Measurements from ENCODE around the gene IFNGR1.

GRCh38 chr6:137167702-137168377 is 51.3 kb downstream of the IFNGR1 start:
- TF ChIP-seq POLR2AphosphoS5 (IDR thresholded peaks at IDR 0.05; ENCODE audit: low read depth): no peak
- TF ChIP-seq JUNB (IDR thresholded peaks at IDR 0.05; ENCODE audit: unreplicated experiment): no peak
- no peak for TF ChIP-seq CREB1 (CRISPR knock-in tag; IDR thresholded peaks at IDR 0.05; ENCODE audit: low read depth)
- TF ChIP-seq CTCF (conservative IDR thresholded peaks at IDR 0.05; ENCODE audit: low read depth in 2 of 2): no peak
- no peak for TF ChIP-seq EZH2 (IDR thresholded peaks at IDR 0.05; ENCODE audit: low read depth, unreplicated experiment)
- TF ChIP-seq, protein P1, sequence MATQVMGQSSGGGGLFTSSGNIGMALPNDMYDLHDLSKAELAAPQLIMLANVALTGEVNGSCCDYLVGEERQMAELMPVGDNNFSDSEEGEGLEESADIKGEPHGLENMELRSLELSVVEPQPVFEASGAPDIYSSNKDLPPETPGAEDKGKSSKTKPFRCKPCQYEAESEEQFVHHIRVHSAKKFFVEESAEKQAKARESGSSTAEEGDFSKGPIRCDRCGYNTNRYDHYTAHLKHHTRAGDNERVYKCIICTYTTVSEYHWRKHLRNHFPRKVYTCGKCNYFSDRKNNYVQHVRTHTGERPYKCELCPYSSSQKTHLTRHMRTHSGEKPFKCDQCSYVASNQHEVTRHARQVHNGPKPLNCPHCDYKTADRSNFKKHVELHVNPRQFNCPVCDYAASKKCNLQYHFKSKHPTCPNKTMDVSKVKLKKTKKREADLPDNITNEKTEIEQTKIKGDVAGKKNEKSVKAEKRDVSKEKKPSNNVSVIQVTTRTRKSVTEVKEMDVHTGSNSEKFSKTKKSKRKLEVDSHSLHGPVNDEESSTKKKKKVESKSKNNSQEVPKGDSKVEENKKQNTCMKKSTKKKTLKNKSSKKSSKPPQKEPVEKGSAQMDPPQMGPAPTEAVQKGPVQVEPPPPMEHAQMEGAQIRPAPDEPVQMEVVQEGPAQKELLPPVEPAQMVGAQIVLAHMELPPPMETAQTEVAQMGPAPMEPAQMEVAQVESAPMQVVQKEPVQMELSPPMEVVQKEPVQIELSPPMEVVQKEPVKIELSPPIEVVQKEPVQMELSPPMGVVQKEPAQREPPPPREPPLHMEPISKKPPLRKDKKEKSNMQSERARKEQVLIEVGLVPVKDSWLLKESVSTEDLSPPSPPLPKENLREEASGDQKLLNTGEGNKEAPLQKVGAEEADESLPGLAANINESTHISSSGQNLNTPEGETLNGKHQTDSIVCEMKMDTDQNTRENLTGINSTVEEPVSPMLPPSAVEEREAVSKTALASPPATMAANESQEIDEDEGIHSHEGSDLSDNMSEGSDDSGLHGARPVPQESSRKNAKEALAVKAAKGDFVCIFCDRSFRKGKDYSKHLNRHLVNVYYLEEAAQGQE (IDR thresholded peaks at IDR 0.05; ENCODE audit: unreplicated experiment): no peak
- TF ChIP-seq ZNF114 (CRISPR knock-in tag; IDR thresholded peaks at IDR 0.05): no peak
- TF ChIP-seq EZH2phosphoT487 (IDR thresholded peaks at IDR 0.05; ENCODE audit: unreplicated experiment): no peak
- TF ChIP-seq, protein P2, sequence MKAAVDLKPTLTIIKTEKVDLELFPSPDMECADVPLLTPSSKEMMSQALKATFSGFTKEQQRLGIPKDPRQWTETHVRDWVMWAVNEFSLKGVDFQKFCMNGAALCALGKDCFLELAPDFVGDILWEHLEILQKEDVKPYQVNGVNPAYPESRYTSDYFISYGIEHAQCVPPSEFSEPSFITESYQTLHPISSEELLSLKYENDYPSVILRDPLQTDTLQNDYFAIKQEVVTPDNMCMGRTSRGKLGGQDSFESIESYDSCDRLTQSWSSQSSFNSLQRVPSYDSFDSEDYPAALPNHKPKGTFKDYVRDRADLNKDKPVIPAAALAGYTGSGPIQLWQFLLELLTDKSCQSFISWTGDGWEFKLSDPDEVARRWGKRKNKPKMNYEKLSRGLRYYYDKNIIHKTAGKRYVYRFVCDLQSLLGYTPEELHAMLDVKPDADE (IDR thresholded peaks at IDR 0.05): no peak
- TF ChIP-seq ZNF331 (CRISPR knock-in tag; IDR thresholded peaks at IDR 0.05; ENCODE audit: low read depth): no peak
- no peak for TF ChIP-seq STAT1 (IDR thresholded peaks at IDR 0.05; ENCODE audit: unreplicated experiment)
- TF ChIP-seq, protein P3, sequence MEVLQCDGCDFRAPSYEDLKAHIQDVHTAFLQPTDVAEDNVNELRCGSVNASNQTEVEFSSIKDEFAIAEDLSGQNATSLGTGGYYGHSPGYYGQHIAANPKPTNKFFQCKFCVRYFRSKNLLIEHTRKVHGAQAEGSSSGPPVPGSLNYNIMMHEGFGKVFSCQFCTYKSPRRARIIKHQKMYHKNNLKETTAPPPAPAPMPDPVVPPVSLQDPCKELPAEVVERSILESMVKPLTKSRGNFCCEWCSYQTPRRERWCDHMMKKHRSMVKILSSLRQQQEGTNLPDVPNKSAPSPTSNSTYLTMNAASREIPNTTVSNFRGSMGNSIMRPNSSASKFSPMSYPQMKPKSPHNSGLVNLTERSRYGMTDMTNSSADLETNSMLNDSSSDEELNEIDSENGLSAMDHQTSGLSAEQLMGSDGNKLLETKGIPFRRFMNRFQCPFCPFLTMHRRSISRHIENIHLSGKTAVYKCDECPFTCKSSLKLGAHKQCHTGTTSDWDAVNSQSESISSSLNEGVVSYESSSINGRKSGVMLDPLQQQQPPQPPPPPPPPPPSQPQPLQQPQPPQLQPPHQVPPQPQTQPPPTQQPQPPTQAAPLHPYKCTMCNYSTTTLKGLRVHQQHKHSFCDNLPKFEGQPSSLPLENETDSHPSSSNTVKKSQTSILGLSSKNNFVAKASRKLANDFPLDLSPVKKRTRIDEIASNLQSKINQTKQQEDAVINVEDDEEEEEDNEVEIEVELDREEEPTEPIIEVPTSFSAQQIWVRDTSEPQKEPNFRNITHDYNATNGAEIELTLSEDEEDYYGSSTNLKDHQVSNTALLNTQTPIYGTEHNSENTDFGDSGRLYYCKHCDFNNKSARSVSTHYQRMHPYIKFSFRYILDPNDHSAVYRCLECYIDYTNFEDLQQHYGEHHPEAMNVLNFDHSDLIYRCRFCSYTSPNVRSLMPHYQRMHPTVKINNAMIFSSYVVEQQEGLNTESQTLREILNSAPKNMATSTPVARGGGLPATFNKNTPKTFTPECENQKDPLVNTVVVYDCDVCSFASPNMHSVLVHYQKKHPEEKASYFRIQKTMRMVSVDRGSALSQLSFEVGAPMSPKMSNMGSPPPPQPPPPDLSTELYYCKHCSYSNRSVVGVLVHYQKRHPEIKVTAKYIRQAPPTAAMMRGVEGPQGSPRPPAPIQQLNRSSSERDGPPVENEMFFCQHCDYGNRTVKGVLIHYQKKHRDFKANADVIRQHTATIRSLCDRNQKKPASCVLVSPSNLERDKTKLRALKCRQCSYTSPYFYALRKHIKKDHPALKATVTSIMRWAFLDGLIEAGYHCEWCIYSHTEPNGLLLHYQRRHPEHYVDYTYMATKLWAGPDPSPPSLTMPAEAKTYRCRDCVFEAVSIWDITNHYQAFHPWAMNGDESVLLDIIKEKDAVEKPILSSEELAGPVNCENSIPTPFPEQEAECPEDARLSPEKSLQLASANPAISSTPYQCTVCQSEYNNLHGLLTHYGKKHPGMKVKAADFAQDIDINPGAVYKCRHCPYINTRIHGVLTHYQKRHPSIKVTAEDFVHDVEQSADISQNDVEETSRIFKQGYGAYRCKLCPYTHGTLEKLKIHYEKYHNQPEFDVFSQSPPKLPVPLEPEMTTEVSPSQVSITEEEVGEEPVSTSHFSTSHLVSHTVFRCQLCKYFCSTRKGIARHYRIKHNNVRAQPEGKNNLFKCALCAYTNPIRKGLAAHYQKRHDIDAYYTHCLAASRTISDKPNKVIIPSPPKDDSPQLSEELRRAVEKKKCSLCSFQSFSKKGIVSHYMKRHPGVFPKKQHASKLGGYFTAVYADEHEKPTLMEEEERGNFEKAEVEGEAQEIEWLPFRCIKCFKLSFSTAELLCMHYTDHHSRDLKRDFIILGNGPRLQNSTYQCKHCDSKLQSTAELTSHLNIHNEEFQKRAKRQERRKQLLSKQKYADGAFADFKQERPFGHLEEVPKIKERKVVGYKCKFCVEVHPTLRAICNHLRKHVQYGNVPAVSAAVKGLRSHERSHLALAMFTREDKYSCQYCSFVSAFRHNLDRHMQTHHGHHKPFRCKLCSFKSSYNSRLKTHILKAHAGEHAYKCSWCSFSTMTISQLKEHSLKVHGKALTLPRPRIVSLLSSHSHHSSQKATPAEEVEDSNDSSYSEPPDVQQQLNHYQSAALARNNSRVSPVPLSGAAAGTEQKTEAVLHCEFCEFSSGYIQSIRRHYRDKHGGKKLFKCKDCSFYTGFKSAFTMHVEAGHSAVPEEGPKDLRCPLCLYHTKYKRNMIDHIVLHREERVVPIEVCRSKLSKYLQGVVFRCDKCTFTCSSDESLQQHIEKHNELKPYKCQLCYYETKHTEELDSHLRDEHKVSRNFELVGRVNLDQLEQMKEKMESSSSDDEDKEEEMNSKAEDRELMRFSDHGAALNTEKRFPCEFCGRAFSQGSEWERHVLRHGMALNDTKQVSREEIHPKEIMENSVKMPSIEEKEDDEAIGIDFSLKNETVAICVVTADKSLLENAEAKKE (CRISPR knock-in tag; IDR thresholded peaks at IDR 0.05): no peak
- TF ChIP-seq NANOG (IDR thresholded peaks at IDR 0.05; ENCODE audit: borderline replicate concordance): no peak
